Measurements from ENCODE around the gene RSL1D1. TPM values are rescaled to one million over a fixed set of nuclear protein-coding genes. Genes with fewer than 3 reads are reported as not detected.
A peak's percentile ranks its signal among the peaks of the same experiment; 100 is the strongest.

The RSL1D1 gene
- polyA plus RNA-seq, 6 donors from 2014 or later: 69.7 to 240 (median 184) TPM

- H3K4me3 Mint-ChIP-seq: no peak overlapping the region
- H3K27ac Mint-ChIP-seq: peak overlapping the region in 3 of 6 donors; percentile 4 to 32 (median 10)
- DNase-seq: no peak
Observed at GRCh38 chr16:11801481-11802021, 49.8 kb downstream of the RSL1D1 start.

GRCh38 chr16:11800382-11800718 is 51.0 kb downstream of the RSL1D1 start:
- peaks cover 32 to 42% (median 42%) of the 10 kb centered on the region in 3 donors for H3K4me1 Mint-ChIP-seq
- no peak for ATAC-seq (ENCODE audit: low read depth in 2 of 2)
- no peak for DNase-seq
- no peaks in the 10 kb centered on the region for H3K36me3 Mint-ChIP-seq
- no peaks in the 10 kb centered on the region for H3K27me3 Mint-ChIP-seq
- no peaks in the 10 kb centered on the region for H3K9me3 Mint-ChIP-seq
- H3K27ac Mint-ChIP-seq: peak overlapping the region in 5 of 6 donors; percentile 60 to 96 (median 88)
- H3K4me3 Mint-ChIP-seq: peak overlapping the region in 1 of 8 donors; percentile 97

More at GRCh38 chr16:11801481-11802021, 49.8 kb downstream of the RSL1D1 start:
- H3K4me1 Mint-ChIP-seq: peaks cover 26 to 35% (median 33%) of the 10 kb centered on the region in 3 donors
- no peaks in the 10 kb centered on the region for H3K9me3 Mint-ChIP-seq
- ATAC-seq (ENCODE audit: low read depth in 2 of 2): no peak
- no peaks in the 10 kb centered on the region for H3K27me3 Mint-ChIP-seq
- H3K36me3 Mint-ChIP-seq: no peaks in the 10 kb centered on the region

GRCh38 chr16:11799509-11800381 is 51.6 kb downstream of the RSL1D1 start:
- ATAC-seq (ENCODE audit: low read depth in 2 of 2): no peak
- Mint-ChIP-seq H3K27me3 (no peaks in the 10 kb centered on the region), H3K36me3 (no peaks in the 10 kb centered on the region), H3K4me1 (peaks cover 37 to 48% (median 48%) of the 10 kb centered on the region in 3 donors), H3K27ac (peak overlapping the region; percentile 66 to 99 (median 92)), H3K4me3 (peak overlapping the region in 5 of 8 donors; percentile 6 to 97 (median 45)), H3K9me3 (no peaks in the 10 kb centered on the region)
- DNase-seq: no peak

- DNase-seq (no peak), ATAC-seq (ENCODE audit: low read depth in 2 of 2) (no peak)
- peak overlapping the region in 5 of 6 donors; percentile 74 to 99 (median 99) for H3K27ac Mint-ChIP-seq
- peak overlapping the region in 4 of 8 donors; percentile 37 to 97 (median 96) for H3K4me3 Mint-ChIP-seq
- no peaks in the 10 kb centered on the region for H3K9me3 Mint-ChIP-seq
- peaks cover 43 to 56% (median 55%) of the 10 kb centered on the region in 3 donors for H3K4me1 Mint-ChIP-seq
- H3K36me3 Mint-ChIP-seq: no peaks in the 10 kb centered on the region
- no peaks in the 10 kb centered on the region for H3K27me3 Mint-ChIP-seq
Observed at GRCh38 chr16:11799017-11799381, 52.3 kb downstream of the RSL1D1 start.

- Mint-ChIP-seq H3K36me3 (no peaks in the 10 kb centered on the region), H3K9me3 (no peaks in the 10 kb centered on the region), H3K4me1 (peaks cover 46 to 65% (median 58%) of the 10 kb centered on the region in 3 donors), H3K27ac (peak overlapping the region; percentile 95 to 99 (median 99)), H3K27me3 (no peaks in the 10 kb centered on the region), H3K4me3 (peak overlapping the region; percentile 84 to 98 (median 96))
- DNase-seq (no peak), ATAC-seq (ENCODE audit: low read depth in 2 of 2) (no peak)
Observed at GRCh38 chr16:11797957-11798299, 53.4 kb downstream of the RSL1D1 start.

- DNase-seq (peak; percentile 95), ATAC-seq (ENCODE audit: low read depth in 2 of 2) (peak; percentile 93 to 95)
- H3K9me3 Mint-ChIP-seq: no peaks in the 10 kb centered on the region
- no peaks in the 10 kb centered on the region for H3K36me3 Mint-ChIP-seq
- no peaks in the 10 kb centered on the region for H3K27me3 Mint-ChIP-seq
- peak within 1 kb of the TSS; percentile 95 to 99 (median 99) for H3K27ac Mint-ChIP-seq
- peaks cover 47 to 70% (median 63%) of the 10 kb centered on the region in 3 donors for H3K4me1 Mint-ChIP-seq
- peak within 1 kb of the TSS; percentile 90 to 98 (median 96) for H3K4me3 Mint-ChIP-seq
Observed at GRCh38 chr16:11797166-11797956, 54.0 kb downstream of the RSL1D1 start, which contains the start of gene ZC3H7A. Gene ZC3H7A (minus strand): TSS chr16:11797258. CDS start chr16:11782354, 14,904 bp downstream.

- Mint-ChIP-seq H3K9me3 (no peaks in the 10 kb centered on the region), H3K36me3 (no peaks in the 10 kb centered on the region), H3K4me1 (peaks cover 47 to 76% (median 72%) of the 10 kb centered on the region in 3 donors), H3K27ac (peak overlapping the region; percentile 92 to 96 (median 96)), H3K4me3 (peak overlapping the region; percentile 90 to 97 (median 93)), H3K27me3 (no peaks in the 10 kb centered on the region)
- DNase-seq (peak; percentile 20), ATAC-seq (ENCODE audit: low read depth in 2 of 2) (no peak)
Observed at GRCh38 chr16:11796227-11797165, 54.8 kb downstream of the RSL1D1 start.

GRCh38 chr16:11795887-11796226 is 55.5 kb downstream of the RSL1D1 start:
- Mint-ChIP-seq H3K4me1 (peaks cover 53 to 82% (median 78%) of the 10 kb centered on the region in 3 donors), H3K36me3 (no peaks in the 10 kb centered on the region), H3K9me3 (no peaks in the 10 kb centered on the region), H3K4me3 (peak overlapping the region; percentile 90 to 97 (median 93)), H3K27ac (peak overlapping the region; percentile 84 to 96 (median 94)), H3K27me3 (no peaks in the 10 kb centered on the region)
- DNase-seq (no peak), ATAC-seq (ENCODE audit: low read depth in 2 of 2) (no peak)

GRCh38 chr16:11794996-11795886 is 56.1 kb downstream of the RSL1D1 start:
- peak overlapping the region; percentile 90 to 97 (median 93) for H3K4me3 Mint-ChIP-seq
- H3K27ac Mint-ChIP-seq: peak overlapping the region; percentile 84 to 96 (median 94)
- DNase-seq (no peak), ATAC-seq (ENCODE audit: low read depth in 2 of 2) (no peak)
- H3K27me3 Mint-ChIP-seq: no peaks in the 10 kb centered on the region
- H3K4me1 Mint-ChIP-seq: peaks cover 51 to 80% (median 75%) of the 10 kb centered on the region in 3 donors
- no peaks in the 10 kb centered on the region for H3K9me3 Mint-ChIP-seq
- H3K36me3 Mint-ChIP-seq: no peaks in the 10 kb centered on the region

GRCh38 chr16:11794447-11794846 is 56.9 kb downstream of the RSL1D1 start:
- Mint-ChIP-seq H3K9me3 (no peaks in the 10 kb centered on the region), H3K27me3 (no peaks in the 10 kb centered on the region), H3K27ac (peak overlapping the region in 5 of 6 donors; percentile 43 to 95 (median 91)), H3K4me3 (peak overlapping the region in 6 of 8 donors; percentile 61 to 96 (median 92)), H3K36me3 (no peaks in the 10 kb centered on the region), H3K4me1 (peaks cover 46 to 73% (median 70%) of the 10 kb centered on the region in 3 donors)
- no peak for DNase-seq
- ATAC-seq (ENCODE audit: low read depth in 2 of 2): no peak

- peak overlapping the region in 3 of 8 donors; percentile 26 to 91 (median 32) for H3K4me3 Mint-ChIP-seq
Observed at GRCh38 chr16:11793840-11794239, 57.5 kb downstream of the RSL1D1 start.

More at GRCh38 chr16:11793840-11794239, 57.5 kb downstream of the RSL1D1 start:
- peak overlapping the region in 5 of 6 donors; percentile 10 to 95 (median 78) for H3K27ac Mint-ChIP-seq
- no peaks in the 10 kb centered on the region for H3K9me3 Mint-ChIP-seq
- ATAC-seq (ENCODE audit: low read depth in 2 of 2) (no peak), DNase-seq (no peak)
- H3K27me3 Mint-ChIP-seq: no peaks in the 10 kb centered on the region
- H3K4me1 Mint-ChIP-seq: peaks cover 43 to 67% (median 64%) of the 10 kb centered on the region in 3 donors
- no peaks in the 10 kb centered on the region for H3K36me3 Mint-ChIP-seq
